ENCODE results near the gene UGCG.

DNA sequence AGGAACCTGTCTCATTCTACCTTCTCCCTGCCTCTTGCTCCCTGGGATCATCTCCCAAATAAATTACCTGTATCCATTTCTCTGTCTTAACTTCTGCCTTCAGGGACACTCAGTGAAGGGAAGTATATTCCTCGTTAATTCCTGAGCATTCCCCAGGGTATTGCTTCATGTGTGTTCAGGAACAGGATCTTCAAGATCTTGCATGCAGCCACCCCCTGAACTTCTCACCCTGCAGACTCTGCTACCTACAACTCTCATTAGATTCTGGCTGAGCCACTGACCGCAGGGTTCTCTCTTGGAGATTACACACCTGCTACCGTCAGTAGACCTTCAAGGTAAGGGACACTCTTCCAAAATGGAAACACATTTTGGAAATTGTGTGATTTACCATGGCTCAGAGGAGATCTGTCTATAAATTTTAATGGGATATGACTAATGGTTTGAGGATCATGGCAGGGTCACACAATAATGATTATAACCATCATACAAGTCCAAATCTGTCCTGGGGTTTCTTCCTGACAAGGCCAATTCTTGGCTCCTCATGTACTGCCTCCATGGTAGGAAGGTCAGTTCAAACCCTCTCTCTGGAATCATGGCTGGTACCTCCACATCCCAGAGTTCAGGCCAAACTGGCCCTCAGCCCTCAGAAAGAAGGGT, 38.9 kb upstream of the UGCG start:
- TF ChIP-seq EZH2 (IDR thresholded peaks at IDR 0.05; ENCODE audit: insufficient read depth, poor library complexity, severe bottlenecking) (no peak), EZH2phosphoT487 (IDR thresholded peaks at IDR 0.05; ENCODE audit: insufficient read depth, low read depth) (no peak)
